HG03460 (cell line): ENCODE data around the gene SH3D19.
"Not testable (repeated sequence)": the region's sequence is repeated elsewhere in the genome, so short reads cannot be mapped to it uniquely, and the experiment has no call there.

Experiments used
- ATAC-seq: cut with Tn5 transposase; IDR thresholded peaks from one replicate; pipeline ENCODE4 v1.9.1; 2021; ENCODE audit not compliant: unreplicated experiment

Gene SH3D19

GRCh38 chr4:151322161-151322560, 3.2 kb downstream of the SH3D19 start:
- not testable (repeated sequence) for ATAC-seq

- ATAC-seq, result no peak
Measured at GRCh38 chr4:151321586-151321985, 3.8 kb downstream of the SH3D19 start.

- ATAC-seq, result no peak
Measured at GRCh38 chr4:151319490-151319889, 5.9 kb downstream of the SH3D19 start.

GRCh38 chr4:151318307-151319006, 6.9 kb downstream of the SH3D19 start:
- ATAC-seq, result no peak

DNA sequence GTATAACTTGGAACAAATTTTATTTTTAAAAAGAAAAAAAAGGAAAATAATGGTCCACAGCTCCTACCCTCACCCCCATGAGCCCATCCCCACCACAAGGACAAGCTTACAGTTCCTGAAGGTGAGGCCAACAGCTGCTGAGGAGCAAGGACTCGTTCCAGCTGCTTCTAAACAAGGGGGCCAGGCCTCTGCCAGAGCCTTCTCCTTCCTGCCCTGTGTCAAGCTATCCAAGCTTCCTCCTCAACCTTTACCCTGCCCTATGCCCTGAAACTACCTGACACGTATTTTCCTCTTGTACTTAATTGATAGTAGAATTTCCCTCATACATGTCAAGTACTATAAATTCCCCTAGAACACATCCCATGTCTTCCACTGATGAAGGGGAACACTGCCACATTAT, 8.8 kb downstream of the SH3D19 start:
- no peak for ATAC-seq

DNA sequence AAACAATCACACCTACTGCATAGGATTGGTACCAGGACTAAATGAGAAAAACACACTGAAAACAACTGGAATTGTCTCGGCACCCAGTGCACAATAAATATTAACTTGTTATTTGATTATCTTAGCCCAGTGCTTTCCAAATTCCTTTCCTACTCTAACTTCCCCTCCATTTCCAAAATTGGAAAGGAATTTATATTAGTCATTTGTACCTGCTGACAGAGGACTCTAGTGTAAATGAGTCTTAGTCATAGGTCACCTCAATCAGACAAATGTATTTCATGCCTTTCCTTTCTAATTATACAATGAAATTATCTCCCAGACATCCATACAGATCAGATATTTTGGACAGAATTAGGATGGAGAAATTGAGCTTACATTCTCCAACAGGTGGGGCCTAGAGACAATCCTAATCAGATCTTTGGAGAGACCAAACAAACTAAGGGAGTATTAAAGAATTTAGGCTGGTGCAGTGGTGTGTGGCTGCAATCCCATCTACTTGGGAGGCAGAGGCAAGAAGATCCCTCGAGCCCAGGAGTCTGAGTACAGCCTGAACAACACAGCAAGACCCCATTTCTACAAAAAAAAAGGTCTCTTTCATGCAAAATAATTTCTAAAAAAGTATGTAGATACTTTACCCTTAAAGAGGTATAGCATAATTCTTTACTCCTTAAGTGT, 10.1 kb downstream of the SH3D19 start:
- ATAC-seq, result no peak

DNA sequence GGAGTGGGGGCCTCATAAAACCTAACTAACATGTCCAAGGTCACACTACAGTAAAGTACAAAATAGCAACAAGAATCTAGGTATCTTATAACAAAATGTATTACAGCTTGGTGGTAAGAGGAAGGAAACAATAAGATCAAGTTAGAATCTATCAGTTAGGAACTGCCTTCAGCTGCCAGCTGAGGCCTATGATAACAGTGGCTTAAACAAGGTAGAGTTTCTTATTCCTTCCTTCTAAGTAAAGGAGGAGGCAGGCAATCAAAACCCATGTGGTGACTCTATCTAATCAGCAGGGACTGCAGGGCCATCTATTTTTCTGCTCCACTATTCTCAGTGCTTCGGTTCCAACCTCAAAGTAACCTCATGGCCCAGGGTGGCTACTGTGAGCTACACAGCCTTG, 10.9 kb downstream of the SH3D19 start:
- ATAC-seq, result no peak

DNA sequence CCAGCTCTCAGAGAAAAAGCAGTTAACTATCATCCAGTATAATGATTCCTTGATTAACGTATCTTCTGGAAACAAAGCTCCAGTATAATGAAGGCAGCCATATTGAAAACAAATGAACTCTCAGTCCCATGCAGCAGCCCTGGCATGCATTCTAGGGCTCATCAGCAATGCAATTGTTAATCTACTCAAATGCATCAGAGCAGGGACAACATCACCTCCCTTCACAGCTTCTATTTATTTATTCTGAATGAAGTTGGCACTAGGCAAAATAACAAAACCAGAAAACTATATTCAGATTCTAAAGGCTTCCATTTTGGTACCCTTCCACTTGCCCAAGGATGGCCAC, 11.4 kb downstream of the SH3D19 start:
- no peak for ATAC-seq

GRCh38 chr4:151313306-151314009, 11.9 kb downstream of the SH3D19 start:
- ATAC-seq, result no peak

DNA sequence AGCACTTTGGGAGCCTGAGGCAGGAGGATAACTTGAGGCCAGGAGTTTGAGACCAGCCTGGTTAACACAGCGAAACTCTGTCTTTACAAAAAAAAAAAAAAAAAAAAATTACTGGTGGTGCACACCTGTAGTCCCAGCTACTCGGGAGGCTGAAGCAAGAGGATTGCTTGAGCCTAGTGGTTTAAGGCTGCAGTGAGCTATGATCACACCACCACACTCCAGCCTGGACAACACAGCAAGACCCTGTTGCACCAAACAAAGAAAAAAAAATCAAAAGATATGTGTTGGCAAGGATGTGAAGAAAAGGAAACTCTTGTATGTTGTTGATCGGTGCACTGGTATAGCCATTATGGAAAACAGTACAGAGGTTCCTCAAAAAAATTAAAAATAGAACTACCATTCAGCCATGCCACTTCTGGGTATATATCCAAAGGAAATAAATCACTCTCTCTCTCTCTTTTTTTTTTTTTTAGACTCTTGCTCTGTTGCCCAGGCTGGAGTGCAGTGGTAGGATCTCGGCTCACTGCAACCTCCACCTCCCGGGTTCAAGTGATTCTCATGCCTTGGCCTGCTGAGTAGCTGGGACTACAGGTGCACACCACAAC, 15.2 kb downstream of the SH3D19 start:
- no peak for ATAC-seq

DNA sequence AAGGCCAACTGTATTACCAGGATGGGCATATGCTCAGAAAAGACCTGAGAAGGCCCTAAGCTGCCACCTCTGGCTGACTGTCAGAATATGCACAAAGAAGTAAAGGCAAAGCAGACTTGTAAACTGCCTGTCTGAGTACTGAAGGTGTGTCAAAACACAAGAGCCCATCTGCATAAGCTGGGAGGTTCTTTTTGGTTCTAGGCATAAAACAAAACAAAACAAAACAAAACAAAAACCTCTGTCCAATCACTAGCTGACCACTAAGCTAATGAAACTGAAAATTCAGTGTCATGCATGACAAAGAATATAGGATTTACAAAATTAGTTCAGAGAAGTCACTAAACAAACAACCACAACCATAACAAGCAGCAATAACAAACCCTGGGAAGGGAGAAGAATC, 20.6 kb downstream of the SH3D19 start:
- ATAC-seq, result peak; percentile 75

GRCh38 chr4:151304226-151304625, 21.2 kb downstream of the SH3D19 start:
- ATAC-seq, result no peak

DNA sequence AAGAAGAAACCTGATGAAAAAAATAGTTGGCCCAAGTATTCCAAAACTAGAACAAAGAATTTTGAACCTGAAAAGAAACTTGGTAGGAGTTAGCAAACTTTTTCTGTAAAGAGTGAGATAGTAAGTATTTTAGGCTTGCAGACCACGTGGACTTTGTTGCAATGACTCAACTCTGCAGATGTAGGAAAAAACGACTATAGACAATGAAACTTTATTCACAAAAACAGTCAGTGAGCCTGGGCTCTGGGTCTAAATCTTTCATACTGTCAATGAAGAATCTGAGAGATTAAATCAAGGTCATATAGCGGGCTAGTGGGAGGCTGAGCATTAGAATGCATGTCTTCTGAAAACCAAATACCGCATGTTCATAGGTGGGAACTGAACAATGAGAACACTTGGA, 23.0 kb downstream of the SH3D19 start:
- no peak for ATAC-seq

DNA sequence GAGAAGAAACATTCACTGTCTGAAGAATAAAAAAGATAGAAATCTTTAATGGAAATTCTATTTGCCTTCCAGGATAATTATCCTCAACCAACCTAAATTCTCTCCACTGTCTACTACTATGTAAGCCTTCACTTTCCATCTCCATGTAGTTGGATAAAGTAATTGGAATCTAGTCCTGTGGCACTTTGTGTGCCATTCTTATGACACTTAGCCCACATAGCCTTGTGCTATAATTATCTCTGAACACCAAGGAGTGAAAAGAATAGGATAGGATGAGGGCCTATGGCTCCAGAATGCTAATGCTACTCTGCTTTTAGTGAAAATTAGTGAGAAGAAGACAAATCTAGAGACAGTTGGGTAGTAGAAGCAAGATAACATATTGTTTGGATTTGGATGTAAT, 28.2 kb downstream of the SH3D19 start:
- no peak for ATAC-seq

DNA sequence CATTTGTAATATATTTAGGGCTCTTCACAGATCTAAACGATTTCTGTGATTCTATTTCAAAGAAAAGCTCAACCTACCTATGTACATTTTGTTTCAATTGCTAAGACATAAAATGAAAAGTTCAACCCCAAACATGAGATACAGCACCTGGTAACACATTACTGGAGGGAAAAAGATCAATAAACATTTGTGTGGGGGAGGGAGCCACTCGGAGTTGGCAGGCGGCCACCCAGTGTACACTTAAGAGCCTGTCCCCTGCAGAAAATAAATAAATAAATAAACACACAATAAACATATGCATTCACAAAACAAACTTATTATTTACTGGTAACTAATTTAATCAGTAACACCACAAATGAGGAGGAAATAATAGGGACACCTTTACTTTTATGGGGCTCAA, 29.2 kb downstream of the SH3D19 start:
- ATAC-seq, result no peak

- ATAC-seq, result no peak
Measured at GRCh38 chr4:151294833-151295496, 30.4 kb downstream of the SH3D19 start.

GRCh38 chr4:151292038-151292437, 33.4 kb downstream of the SH3D19 start:
- no peak for ATAC-seq

- ATAC-seq, result no peak
Measured at GRCh38 chr4:151291485-151291884, 33.9 kb downstream of the SH3D19 start.

DNA sequence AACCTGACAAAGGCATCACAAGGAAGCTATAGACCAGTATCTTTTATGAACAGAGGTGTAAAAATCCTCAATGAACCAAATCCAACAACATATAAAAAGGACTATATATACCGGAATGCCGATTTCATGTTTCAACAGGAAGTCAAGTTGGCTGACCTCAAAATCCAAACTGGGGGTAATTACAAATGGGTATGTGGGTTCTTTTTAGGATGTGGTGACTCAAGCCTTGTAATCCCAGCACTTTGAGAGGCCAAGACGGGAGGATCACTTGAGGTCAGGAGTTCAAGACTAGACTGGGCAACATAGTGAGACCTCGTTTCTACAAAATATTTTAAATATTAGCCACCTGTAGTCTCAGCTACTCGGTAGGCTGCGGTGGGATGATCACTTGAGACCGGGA, 38.0 kb downstream of the SH3D19 start:
- no peak for ATAC-seq

DNA sequence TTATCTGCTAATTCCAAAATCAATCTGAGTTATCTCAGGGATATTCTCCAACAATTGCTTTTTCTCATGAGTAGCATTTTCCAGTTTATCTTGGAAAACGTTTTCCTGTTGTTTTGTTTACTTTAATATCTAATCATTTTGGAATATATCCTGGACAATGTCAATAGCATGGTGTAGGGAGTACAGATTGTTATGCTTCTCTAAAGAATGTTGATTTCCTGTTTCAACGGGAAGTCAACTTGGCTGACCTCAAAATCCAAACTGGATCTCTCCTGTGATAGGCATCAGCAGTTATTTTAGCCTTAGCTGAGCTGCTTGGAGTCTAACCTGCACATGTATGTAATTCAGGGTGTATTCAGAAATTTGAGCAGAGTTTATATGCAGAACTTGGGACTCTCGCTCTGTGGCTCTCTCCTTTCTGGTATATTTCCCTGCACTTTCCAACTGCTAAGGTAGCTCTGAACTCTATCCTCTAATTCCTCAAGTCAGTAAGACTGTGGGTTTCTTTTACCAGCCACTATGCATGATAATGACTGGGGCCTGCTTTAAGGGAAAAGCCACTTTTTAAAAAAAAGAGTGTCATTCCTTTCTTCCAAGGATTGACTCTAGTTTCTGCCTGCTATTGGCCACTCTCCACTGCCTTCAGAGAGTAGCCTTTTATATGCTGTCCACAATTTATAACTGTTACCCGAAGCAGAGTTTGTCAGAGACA, 40.7 kb downstream of the SH3D19 start:
- no peak for ATAC-seq
